Measurements from ENCODE around the gene RBL2. TPM values are rescaled to one million over a fixed set of nuclear protein-coding genes. Genes with fewer than 3 reads are reported as not detected.

RBL2 gene
- total and polyA plus RNA-seq, 2 donors (not counting 1 experiment from before 2014, with no cell fraction given), result 70.7 to 171 TPM

GRCh38 chr16:53430363-53430762 is 3.9 kb upstream of the RBL2 start:
- POLR2A ChIA-PET, result no interaction called here
- no peak for DNase-seq
- peaks cover 2% of the 10 kb centered on the region for H3K9me3 Mint-ChIP-seq (ENCODE audit: insufficient read depth)
- H3K79me2 ChIP-seq (ENCODE audit: control insufficient read depth, insufficient read depth, low read length), result peaks cover 3% of the 10 kb centered on the region
- no CpG with 5 or more reads among the region's 1 CpG for WGBS (ENCODE audit: insufficient coverage)
- H3K36me3 ChIP-seq (replicated peaks in 1 of 2; ENCODE audit: control extremely low read depth in 1 of 2, control insufficient read depth in 1 of 2, extremely low read depth in 1 of 2, insufficient read depth in 2 of 2, low read length in 1 of 2), result no peaks in the 10 kb centered on the region
- peaks cover 22% of the 10 kb centered on the region for H3K27me3 Mint-ChIP-seq
- no peak overlapping the region for H3K4me3 Mint-ChIP-seq
- no peak overlapping the region for H2AFZ ChIP-seq (ENCODE audit: insufficient read depth, low read depth, low read length, poor library complexity, severe bottlenecking)
- no peak overlapping the region for H3K27ac Mint-ChIP-seq
- H3K27ac ChIP-seq (ENCODE audit: low read length in 2 of 2), result no peak overlapping the region
- peaks cover 6% of the 10 kb centered on the region for H3K4me1 Mint-ChIP-seq
- ATAC-seq (ENCODE audit: low read depth), result no peak
- no peak overlapping the region for H3K4me3 ChIP-seq (ENCODE audit: control extremely low read depth in 1 of 5, extremely low read depth in 1 of 5, insufficient read depth in 1 of 5, low read depth in 2 of 5, low read length in 4 of 5)
- CTCF ChIA-PET, result no interaction called here
- no peak overlapping the region for H3K4me2 ChIP-seq (replicated peaks; ENCODE audit: low read depth, low read length, poor library complexity, severe bottlenecking)
- H3K9me3 ChIP-seq (ENCODE audit: control extremely low read depth in 1 of 3, control insufficient read depth in 2 of 3, insufficient read depth in 1 of 3, low read length in 2 of 3), result peaks cover 0 to 2% (median 0%) of the 10 kb centered on the region in 3 donors
- H3K9ac ChIP-seq (ENCODE audit: low read length), result no peak overlapping the region
- intact Hi-C loops (cut with micrococcal nuclease), result loop anchor here (10.0 kb wide), 1 partner anchor 216 kb away; no protein-coding TSS in a partner anchor
- H3K4me1 ChIP-seq (ENCODE audit: control insufficient read depth in 2 of 2, insufficient read depth in 2 of 2, low read length in 2 of 2), result peaks cover 5% of the 10 kb centered on the region in 2 donors
- TF ChIP-seq EZH2 (IDR thresholded peaks at IDR 0.05; ENCODE audit: borderline replicate concordance, insufficient read depth, low read depth, low read length, poor library complexity, severe bottlenecking), result no peak
- TF ChIP-seq, protein P1, sequence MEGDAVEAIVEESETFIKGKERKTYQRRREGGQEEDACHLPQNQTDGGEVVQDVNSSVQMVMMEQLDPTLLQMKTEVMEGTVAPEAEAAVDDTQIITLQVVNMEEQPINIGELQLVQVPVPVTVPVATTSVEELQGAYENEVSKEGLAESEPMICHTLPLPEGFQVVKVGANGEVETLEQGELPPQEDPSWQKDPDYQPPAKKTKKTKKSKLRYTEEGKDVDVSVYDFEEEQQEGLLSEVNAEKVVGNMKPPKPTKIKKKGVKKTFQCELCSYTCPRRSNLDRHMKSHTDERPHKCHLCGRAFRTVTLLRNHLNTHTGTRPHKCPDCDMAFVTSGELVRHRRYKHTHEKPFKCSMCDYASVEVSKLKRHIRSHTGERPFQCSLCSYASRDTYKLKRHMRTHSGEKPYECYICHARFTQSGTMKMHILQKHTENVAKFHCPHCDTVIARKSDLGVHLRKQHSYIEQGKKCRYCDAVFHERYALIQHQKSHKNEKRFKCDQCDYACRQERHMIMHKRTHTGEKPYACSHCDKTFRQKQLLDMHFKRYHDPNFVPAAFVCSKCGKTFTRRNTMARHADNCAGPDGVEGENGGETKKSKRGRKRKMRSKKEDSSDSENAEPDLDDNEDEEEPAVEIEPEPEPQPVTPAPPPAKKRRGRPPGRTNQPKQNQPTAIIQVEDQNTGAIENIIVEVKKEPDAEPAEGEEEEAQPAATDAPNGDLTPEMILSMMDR (IDR thresholded peaks at IDR 0.05), result no peak
- H3K27me3 ChIP-seq (replicated peaks in 1 of 4; ENCODE audit: control extremely low read depth in 1 of 4, control insufficient read depth in 3 of 4, insufficient read depth in 4 of 4, low read length in 3 of 4), result peaks cover 0 to 4% (median 1%) of the 10 kb centered on the region in 4 experiments
- no peaks in the 10 kb centered on the region for H4K20me1 ChIP-seq (ENCODE audit: control insufficient read depth, insufficient read depth, low read length, poor library complexity, severe bottlenecking)

- intact Hi-C loops (cut with micrococcal nuclease), result loop anchor here (10.0 kb wide), 1 partner anchor 219 kb away; no protein-coding TSS in a partner anchor
- Histone ChIP-seq H3K79me2 (ENCODE audit: control insufficient read depth, insufficient read depth, low read length) (peaks cover 35% of the 10 kb centered on the region), H3K27me3 (replicated peaks in 1 of 4; ENCODE audit: control extremely low read depth in 1 of 4, control insufficient read depth in 3 of 4, insufficient read depth in 4 of 4, low read length in 3 of 4) (peaks cover 0 to 4% (median 1%) of the 10 kb centered on the region in 4 experiments), H4K20me1 (ENCODE audit: control insufficient read depth, insufficient read depth, low read length, poor library complexity, severe bottlenecking) (peaks cover 11% of the 10 kb centered on the region), H3K27ac (ENCODE audit: low read length in 2 of 2) (no peak overlapping the region), H2AFZ (ENCODE audit: insufficient read depth, low read depth, low read length, poor library complexity, severe bottlenecking) (peak overlapping the region; percentile 92), H3K9ac (ENCODE audit: low read length) (no peak overlapping the region), H3K4me3 (ENCODE audit: control extremely low read depth in 1 of 5, extremely low read depth in 1 of 5, insufficient read depth in 1 of 5, low read depth in 2 of 5, low read length in 4 of 5) (no peak overlapping the region), H3K9me3 (ENCODE audit: control extremely low read depth in 1 of 3, control insufficient read depth in 2 of 3, insufficient read depth in 1 of 3, low read length in 2 of 3) (no peaks in the 10 kb centered on the region), H3K36me3 (replicated peaks in 1 of 2; ENCODE audit: control extremely low read depth in 1 of 2, control insufficient read depth in 1 of 2, extremely low read depth in 1 of 2, insufficient read depth in 2 of 2, low read length in 1 of 2) (no peaks in the 10 kb centered on the region), H3K4me1 (ENCODE audit: control insufficient read depth in 2 of 2, insufficient read depth in 2 of 2, low read length in 2 of 2) (peaks cover 15 to 16% of the 10 kb centered on the region in 2 donors), H3K4me2 (replicated peaks; ENCODE audit: low read depth, low read length, poor library complexity, severe bottlenecking) (peak overlapping the region; percentile 77)
- WGBS (ENCODE audit: insufficient coverage), result 93% methylated on average over 3 of the region's 7 CpGs
- Mint-ChIP-seq H3K27me3 (peaks cover 15% of the 10 kb centered on the region), H3K4me1 (peaks cover 27% of the 10 kb centered on the region), H3K27ac (peak overlapping the region; percentile 76), H3K9me3 (ENCODE audit: insufficient read depth) (peaks cover 2% of the 10 kb centered on the region), H3K4me3 (peak overlapping the region; percentile 80)
- no peak for TF ChIP-seq EZH2 (IDR thresholded peaks at IDR 0.05; ENCODE audit: borderline replicate concordance, insufficient read depth, low read depth, low read length, poor library complexity, severe bottlenecking)
- TF ChIP-seq, protein P1 (IDR thresholded peaks at IDR 0.05), result no peak
- POLR2A ChIA-PET, result interaction anchor here (0.5 to 2.9 kb wide), 3 partner anchors 22 to 290 kb away, joined by 3 to 14 read pairs (median 3); partner anchors contain the start of gene AKTIP
- CTCF ChIA-PET, result interaction anchor here (0.9 to 1.3 kb wide), 2 partner anchors 70 to 77 kb away, joined by 3 to 4 read pairs; no protein-coding TSS in a partner anchor
- ATAC-seq (ENCODE audit: low read depth), result no peak
- DNase-seq, result peak; percentile 11
Measured at GRCh38 chr16:53433509-53433908, 762 bp upstream of the RBL2 start.

Data from B cell (primary cell).